ENCODE data around the gene OR8D2. TPM values are rescaled to one million over a fixed set of nuclear protein-coding genes. Genes with fewer than 3 reads are reported as not detected.

OR8D2 gene, protein sequence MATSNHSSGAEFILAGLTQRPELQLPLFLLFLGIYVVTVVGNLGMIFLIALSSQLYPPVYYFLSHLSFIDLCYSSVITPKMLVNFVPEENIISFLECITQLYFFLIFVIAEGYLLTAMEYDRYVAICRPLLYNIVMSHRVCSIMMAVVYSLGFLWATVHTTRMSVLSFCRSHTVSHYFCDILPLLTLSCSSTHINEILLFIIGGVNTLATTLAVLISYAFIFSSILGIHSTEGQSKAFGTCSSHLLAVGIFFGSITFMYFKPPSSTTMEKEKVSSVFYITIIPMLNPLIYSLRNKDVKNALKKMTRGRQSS
- not detected in 2 replicates for total RNA-seq
- not detected in 2 replicates for polyA plus RNA-seq
- polyA plus RNA-seq (2011; cell fraction: cytosol; rRNA removed): not detected in 2 replicates
- polyA plus RNA-seq (2011; cell fraction: nucleus; rRNA removed): not detected in 2 replicates
- not detected in 2 replicates for polyA plus RNA-seq (2012)
- not detected in 2 replicates for polyA minus RNA-seq
- polyA minus RNA-seq (2011; cell fraction: cytosol; rRNA and poly(A)+ RNA removed): not detected
- polyA minus RNA-seq (2011; cell fraction: nucleus; rRNA and poly(A)+ RNA removed): not detected in 2 replicates
- not detected for Bru-seq, nascent RNA
- BruChase-seq, experiment 1, labeled RNA remaining after a 6-hour chase: not detected
- BruChase-seq, experiment 2, labeled RNA remaining after a 2-hour chase: not detected
- long read RNA-seq: 0 reads

DNA sequence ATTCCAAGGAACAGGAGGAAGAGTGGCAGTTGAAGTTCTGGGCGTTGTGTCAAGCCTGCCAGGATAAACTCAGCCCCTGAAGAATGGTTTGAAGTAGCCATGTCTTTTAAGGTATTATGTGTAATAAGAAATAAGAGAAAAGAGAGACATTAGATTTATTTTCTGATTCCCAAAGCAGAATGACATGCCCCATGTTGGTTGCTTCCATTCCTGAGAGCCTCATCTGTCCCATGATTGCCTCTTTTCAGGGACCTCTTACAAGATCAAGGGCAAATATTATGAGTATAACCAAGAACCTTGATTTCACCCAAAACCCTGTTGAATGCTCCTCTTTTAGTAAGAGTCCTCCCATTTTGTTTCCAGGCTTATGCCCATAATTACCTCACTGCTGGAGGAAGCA is at the start of gene OR8D2:
TSS of gene OR8D2 (minus strand) at position 101 of the 400 bp plus-strand sequence. CDS start at position 101, 0 bp downstream.
- Histone ChIP-seq H3K79me2 (ENCODE audit: control insufficient read depth, insufficient read depth, low read length) (no peaks in the 10 kb centered on the region), H3K27ac (ENCODE audit: insufficient read depth, low read depth, low read length) (no peak within 1 kb of the TSS), H3K9me1 (replicated peaks; ENCODE audit: control insufficient read depth, extremely low read depth, insufficient read depth, low read length) (no peaks in the 10 kb centered on the region), H3K4me2 (ENCODE audit: insufficient read depth, low read length) (no peak within 1 kb of the TSS), H3K27me3 (ENCODE audit: control insufficient read depth in 2 of 2, insufficient read depth in 2 of 2, low read length in 2 of 2) (peaks cover 3 to 17% of the 10 kb centered on the region in 2 experiments), H4K20me1 (replicated peaks; ENCODE audit: control insufficient read depth, extremely low read depth, insufficient read depth, low read length) (no peaks in the 10 kb centered on the region), H2AFZ (ENCODE audit: low read depth, low read length) (no peak within 1 kb of the TSS), H3K4me3 (replicated peaks in 1 of 3; ENCODE audit: insufficient read depth in 1 of 3, low read depth in 1 of 3, low read length in 3 of 3) (no peak within 1 kb of the TSS), H3K4me1 (ENCODE audit: control insufficient read depth, extremely low read depth, insufficient read depth, low read length) (peaks cover 3% of the 10 kb centered on the region), H3K36me3 (ENCODE audit: control insufficient read depth in 2 of 2, extremely low read depth in 1 of 2, insufficient read depth in 2 of 2, low read length in 2 of 2) (no peaks in the 10 kb centered on the region), H3K9ac (replicated peaks; ENCODE audit: extremely low read depth, insufficient read depth, low read length) (no peak within 1 kb of the TSS), H3K9me3 (replicated peaks; ENCODE audit: control insufficient read depth, insufficient read depth, low read length) (no peaks in the 10 kb centered on the region)
- DNase-seq (ENCODE audit: low read depth, low spot score) (no peak), FAIRE-seq (no peak)
- ChIA-PET CTCF (no interaction called here), POLR2A (no interaction called here)
- no TSS peak for BruUV-seq (replicated peaks)
- TF ChIP-seq MYC (IDR thresholded peaks at IDR 0.05; ENCODE audit: low read depth, low read length) (no peak), POLR2AphosphoS5 (IDR thresholded peaks at IDR 0.05; ENCODE audit: insufficient read depth, low read depth, low read length) (no peak), GATA2 (IDR thresholded peaks at IDR 0.05; ENCODE audit: insufficient read depth, insufficient read length, low read depth, low read length) (no peak), JUN (IDR thresholded peaks at IDR 0.05; ENCODE audit: borderline replicate concordance, insufficient read depth, insufficient read length, low read depth) (no peak), POLR2A (IDR thresholded peaks at IDR 0.05; ENCODE audit: low read depth, low read length) (no peak), EZH2 (IDR thresholded peaks at IDR 0.05; ENCODE audit: borderline replicate concordance, low read depth, low read length, severe bottlenecking) (no peak), FOS (IDR thresholded peaks at IDR 0.05; ENCODE audit: borderline replicate concordance, insufficient read depth, low read length) (no peak)
- TF ChIP-seq, protein P1, sequence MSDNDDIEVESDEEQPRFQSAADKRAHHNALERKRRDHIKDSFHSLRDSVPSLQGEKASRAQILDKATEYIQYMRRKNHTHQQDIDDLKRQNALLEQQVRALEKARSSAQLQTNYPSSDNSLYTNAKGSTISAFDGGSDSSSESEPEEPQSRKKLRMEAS (IDR thresholded peaks at IDR 0.05; ENCODE audit: insufficient read depth, insufficient read length): no peak
- TF ChIP-seq, protein P2, sequence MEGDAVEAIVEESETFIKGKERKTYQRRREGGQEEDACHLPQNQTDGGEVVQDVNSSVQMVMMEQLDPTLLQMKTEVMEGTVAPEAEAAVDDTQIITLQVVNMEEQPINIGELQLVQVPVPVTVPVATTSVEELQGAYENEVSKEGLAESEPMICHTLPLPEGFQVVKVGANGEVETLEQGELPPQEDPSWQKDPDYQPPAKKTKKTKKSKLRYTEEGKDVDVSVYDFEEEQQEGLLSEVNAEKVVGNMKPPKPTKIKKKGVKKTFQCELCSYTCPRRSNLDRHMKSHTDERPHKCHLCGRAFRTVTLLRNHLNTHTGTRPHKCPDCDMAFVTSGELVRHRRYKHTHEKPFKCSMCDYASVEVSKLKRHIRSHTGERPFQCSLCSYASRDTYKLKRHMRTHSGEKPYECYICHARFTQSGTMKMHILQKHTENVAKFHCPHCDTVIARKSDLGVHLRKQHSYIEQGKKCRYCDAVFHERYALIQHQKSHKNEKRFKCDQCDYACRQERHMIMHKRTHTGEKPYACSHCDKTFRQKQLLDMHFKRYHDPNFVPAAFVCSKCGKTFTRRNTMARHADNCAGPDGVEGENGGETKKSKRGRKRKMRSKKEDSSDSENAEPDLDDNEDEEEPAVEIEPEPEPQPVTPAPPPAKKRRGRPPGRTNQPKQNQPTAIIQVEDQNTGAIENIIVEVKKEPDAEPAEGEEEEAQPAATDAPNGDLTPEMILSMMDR (IDR thresholded peaks at IDR 0.05; ENCODE audit: extremely low read depth in 1 of 2, insufficient read depth in 1 of 2, low read depth in 1 of 2, low read length in 2 of 2): no peak
- intact Hi-C loops (cut with micrococcal nuclease): no loop called here
- dilution Hi-C loops (cut with MboI; ENCODE audit: extremely low pct_ligation_motif_present, low sequenced_read_pairs): no loop called here

Measured in endothelial cell of umbilical vein (primary cell).